Neural cell (in vitro differentiated cells): ENCODE data around the gene GAN.

Source experiments
- EZH2 ChIP-seq: fragments of 200-600, 300-800 bp; shearing (Covaris generic), sonication (generic); IDR thresholded peaks from 2 replicates; pipeline ENCODE4 v1.6.1; 2014; ENCODE audit warnings: antibody characterized with exemption, low read length, borderline replicate concordance, mild to moderate bottlenecking; ENCODE audit not compliant: insufficient read depth, poor library complexity, severe bottlenecking
- MXI1 ChIP-seq: fragments of 450-650 bp; conservative IDR thresholded peaks from 2 replicates; pipeline ENCODE4 v1.6.1; 2014; ENCODE audit warnings: antibody characterized with exemption, mild to moderate bottlenecking; ENCODE audit not compliant: poor library complexity, severe bottlenecking
- POLR2AphosphoS5 ChIP-seq: IDR thresholded peaks from 2 replicates; pipeline ENCODE4 v1.6.1; 2012
- SMC3 ChIP-seq: fragments of 450-650 bp; conservative IDR thresholded peaks from 2 replicates; pipeline ENCODE4 v1.6.1; 2014; ENCODE audit warnings: antibody characterized with exemption, mild to moderate bottlenecking, moderate library complexity; ENCODE audit not compliant: poor library complexity
- TAF1 ChIP-seq: IDR thresholded peaks from 2 replicates; pipeline ENCODE4 v1.6.1; 2012; ENCODE audit warnings: low read depth
- TF ChIP-seq, protein P1 (sequence below): fragments of 450-650 bp; IDR thresholded peaks from 2 replicates; pipeline ENCODE4 v1.5.1; 2014; ENCODE audit warnings: antibody characterized with exemption, mild to moderate bottlenecking, moderate library complexity; ENCODE audit not compliant: poor library complexity, severe bottlenecking
- TF ChIP-seq, protein P2 (sequence below): IDR thresholded peaks from 2 replicates; pipeline ENCODE4 v1.6.1; 2012; ENCODE audit warnings: borderline replicate concordance

DNA sequence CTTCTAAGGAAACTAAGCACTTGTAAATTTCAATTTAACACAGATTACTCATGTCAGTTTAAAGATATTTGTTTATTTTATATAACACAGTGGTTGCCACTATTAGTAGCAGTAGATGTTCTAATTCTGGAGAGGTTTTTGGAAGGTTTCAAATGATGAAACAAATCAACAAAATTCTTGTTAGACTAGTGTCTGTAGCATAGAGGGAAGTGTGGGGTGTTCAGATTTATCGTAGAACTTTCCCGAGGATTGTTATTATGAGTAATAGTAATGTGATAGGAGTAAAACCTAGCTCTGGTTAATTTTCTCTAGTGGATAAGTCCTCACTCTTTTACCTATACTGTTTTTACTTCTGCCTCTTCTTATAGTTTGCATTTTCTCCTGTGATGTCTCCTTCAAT, 6.3 kb downstream of the GAN start:
- TF ChIP-seq TAF1: no peak
- TF ChIP-seq, protein P1, sequence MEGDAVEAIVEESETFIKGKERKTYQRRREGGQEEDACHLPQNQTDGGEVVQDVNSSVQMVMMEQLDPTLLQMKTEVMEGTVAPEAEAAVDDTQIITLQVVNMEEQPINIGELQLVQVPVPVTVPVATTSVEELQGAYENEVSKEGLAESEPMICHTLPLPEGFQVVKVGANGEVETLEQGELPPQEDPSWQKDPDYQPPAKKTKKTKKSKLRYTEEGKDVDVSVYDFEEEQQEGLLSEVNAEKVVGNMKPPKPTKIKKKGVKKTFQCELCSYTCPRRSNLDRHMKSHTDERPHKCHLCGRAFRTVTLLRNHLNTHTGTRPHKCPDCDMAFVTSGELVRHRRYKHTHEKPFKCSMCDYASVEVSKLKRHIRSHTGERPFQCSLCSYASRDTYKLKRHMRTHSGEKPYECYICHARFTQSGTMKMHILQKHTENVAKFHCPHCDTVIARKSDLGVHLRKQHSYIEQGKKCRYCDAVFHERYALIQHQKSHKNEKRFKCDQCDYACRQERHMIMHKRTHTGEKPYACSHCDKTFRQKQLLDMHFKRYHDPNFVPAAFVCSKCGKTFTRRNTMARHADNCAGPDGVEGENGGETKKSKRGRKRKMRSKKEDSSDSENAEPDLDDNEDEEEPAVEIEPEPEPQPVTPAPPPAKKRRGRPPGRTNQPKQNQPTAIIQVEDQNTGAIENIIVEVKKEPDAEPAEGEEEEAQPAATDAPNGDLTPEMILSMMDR: no peak
- no peak for TF ChIP-seq EZH2
- TF ChIP-seq POLR2AphosphoS5: no peak
- no peak for TF ChIP-seq SMC3
- TF ChIP-seq MXI1: no peak
- TF ChIP-seq, protein P2, sequence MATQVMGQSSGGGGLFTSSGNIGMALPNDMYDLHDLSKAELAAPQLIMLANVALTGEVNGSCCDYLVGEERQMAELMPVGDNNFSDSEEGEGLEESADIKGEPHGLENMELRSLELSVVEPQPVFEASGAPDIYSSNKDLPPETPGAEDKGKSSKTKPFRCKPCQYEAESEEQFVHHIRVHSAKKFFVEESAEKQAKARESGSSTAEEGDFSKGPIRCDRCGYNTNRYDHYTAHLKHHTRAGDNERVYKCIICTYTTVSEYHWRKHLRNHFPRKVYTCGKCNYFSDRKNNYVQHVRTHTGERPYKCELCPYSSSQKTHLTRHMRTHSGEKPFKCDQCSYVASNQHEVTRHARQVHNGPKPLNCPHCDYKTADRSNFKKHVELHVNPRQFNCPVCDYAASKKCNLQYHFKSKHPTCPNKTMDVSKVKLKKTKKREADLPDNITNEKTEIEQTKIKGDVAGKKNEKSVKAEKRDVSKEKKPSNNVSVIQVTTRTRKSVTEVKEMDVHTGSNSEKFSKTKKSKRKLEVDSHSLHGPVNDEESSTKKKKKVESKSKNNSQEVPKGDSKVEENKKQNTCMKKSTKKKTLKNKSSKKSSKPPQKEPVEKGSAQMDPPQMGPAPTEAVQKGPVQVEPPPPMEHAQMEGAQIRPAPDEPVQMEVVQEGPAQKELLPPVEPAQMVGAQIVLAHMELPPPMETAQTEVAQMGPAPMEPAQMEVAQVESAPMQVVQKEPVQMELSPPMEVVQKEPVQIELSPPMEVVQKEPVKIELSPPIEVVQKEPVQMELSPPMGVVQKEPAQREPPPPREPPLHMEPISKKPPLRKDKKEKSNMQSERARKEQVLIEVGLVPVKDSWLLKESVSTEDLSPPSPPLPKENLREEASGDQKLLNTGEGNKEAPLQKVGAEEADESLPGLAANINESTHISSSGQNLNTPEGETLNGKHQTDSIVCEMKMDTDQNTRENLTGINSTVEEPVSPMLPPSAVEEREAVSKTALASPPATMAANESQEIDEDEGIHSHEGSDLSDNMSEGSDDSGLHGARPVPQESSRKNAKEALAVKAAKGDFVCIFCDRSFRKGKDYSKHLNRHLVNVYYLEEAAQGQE: no peak
